Suppressor macrophage treated with lipopolysaccharide for 1 hour (primary cell): ENCODE measurements around the gene ELMOD1.

Experiments
- DNase-seq, 3 donors: peaks; one replicate each; pipeline ENCODE4 v3.0.0-alpha.2; 2020 to 2022

The ELMOD1 gene

DNA sequence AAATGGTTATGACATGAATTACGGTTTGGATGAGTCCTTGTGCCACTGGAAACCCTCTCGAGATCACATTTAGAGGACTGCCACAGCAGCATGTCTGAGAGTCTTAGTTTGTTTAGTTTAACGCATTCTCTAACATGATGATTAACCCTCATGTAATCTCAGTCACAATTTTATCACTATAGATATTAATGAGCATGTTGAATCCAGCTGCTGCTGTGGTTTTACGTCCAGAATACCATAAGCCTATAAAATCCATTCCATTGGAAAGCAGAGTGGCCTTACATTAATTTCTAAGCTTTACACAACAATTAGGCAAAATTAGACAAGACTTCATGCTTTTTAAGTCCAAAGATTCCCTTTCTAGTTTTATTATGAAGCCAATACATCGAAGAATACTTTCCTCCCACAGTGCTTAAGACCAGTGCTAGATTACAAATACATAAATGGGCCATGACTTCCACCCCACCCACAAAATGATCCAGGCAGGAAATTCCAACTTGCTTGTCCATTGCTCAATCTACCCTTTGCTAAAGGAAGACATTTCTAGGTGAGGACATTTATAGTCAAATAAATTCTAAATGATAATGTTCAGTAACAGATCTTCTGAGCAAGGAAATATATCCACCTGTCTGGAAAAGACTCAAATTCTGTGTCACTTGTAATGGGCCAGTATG, 3.5 kb upstream of the ELMOD1 start:
- DNase-seq, result no peak

DNA sequence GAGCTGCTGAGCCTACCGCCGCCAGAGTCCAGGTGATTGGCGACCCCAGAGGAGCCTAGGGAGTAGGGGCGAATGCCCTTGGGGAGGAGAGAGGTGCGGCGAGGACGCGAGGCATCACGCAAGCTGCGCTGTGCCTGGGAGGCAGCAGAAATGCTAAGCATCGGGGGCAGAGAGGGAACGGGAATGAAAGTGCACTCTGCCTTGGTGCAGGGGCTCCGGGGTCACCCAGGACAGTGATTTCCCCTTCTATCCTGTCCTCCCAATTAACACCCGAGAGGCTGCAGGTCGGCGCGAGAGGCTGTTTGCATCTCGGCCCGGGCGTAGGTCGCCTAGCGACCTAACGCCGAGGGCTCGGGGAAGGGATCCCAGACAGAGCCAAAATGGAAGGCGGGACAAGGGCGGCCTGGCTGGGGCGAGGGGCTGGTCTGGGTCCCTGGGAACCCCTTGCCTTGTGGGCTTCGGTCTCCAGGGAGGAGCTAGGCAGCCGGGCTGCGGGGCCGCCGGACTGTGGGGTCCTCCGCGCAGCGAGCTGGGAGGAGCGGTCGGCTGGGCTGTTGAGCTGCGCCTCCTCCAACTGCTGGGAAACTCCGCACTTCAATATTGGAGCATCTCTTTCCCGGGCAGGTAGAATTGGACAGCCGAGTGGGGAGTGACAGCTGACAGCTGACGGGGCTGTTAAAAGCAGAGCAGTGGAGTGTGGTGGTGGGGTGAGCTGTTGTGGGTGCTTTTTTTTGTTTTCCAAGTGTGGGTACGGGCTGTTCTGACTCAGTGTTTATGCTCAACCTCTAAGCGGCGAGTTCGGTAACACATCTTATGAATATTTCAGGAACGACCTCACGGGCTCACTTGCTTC, 657 bp downstream of the ELMOD1 start:
- DNase-seq, result no peak

DNA sequence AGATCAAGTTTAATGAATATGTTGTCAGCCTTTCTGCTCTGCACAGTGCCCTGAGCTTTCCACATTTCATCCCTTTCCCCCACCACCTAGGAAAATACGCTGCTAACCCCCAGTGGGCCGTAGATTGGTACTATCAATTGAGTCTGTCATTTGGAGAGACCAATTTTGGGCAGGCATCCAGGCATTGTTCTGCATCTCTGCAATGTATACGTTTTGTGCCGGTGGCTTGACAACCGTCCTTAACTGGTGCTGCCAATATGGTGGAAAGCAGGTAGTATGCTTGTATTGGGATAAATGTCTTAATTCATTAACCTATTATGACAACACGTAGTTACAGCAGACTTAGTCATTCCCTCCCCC, 1.3 kb downstream of the ELMOD1 start:
- DNase-seq, result no peak

- DNase-seq, result no peak
Observed at GRCh38 chr11:107592813-107593212, 1.9 kb downstream of the ELMOD1 start.

DNA sequence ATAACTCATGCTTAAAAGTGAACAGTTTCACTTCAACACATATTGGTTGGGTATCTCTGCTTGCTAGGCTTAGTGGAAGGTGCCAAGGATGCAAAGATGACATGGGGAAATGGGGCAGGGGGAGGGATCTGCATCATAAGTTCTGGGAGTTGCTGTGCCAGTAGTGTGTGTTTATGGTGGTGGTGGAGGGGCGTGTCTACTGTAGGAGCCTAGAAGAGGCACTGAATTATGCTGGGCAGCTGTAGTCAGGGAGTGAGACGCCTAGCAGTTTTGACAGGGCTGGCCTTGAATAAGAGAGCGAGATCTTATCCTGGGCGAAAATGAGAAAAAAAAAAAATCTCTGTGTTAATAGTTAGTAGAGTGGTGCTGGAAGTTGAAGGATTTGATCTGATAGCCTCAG, 3.0 kb downstream of the ELMOD1 start:
- no peak for DNase-seq

GRCh38 chr11:107594736-107595135, 3.8 kb downstream of the ELMOD1 start:
- no peak for DNase-seq

DNA sequence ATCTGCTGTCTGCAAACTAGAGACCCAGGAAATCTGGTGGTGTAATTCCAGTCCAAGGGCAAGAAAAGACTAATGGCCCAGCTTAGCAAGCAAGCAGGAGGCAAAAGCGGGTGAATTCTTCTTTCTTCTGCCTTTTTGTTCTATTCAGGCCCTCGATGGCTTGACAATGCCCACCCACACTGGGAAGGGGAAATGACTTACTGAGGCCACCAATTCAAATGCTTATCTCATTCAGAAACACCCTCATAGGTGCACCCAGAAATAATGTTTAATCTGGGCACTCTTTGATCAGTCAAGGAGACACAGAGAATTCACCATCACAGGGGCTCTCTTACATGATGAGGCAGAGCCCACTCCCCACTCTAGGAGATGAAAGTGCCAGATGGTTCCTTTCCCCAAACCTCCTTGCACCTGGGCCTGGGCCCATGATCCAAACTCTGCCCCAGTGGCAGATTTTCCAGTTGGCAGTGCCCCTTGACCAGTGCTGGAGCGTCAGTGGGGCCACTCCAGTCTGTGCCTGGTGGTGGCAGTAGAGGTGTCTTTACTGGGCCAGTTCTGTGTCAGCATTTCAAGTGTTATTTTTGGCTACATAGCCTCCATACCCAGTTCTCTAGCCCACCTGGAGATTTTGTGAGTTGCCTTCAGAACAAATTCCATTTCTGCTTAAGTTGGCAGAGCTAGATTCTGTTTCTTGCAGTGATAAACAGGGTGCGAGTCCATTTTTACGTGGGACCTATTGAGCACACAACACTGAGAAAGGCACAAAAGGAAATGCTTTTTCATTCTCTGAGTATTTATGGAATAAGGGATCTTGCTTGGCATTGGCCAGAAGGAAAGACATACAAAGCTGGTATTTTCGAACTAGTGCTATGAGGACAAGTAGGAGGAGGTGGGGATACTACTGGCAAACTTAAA, 7.5 kb downstream of the ELMOD1 start:
- peak in 2 of 3 donors; percentile 11 to 14 for DNase-seq

GRCh38 chr11:107605061-107606006, 14.4 kb downstream of the ELMOD1 start:
- DNase-seq, result no peak

- no peak for DNase-seq
Observed at GRCh38 chr11:107606141-107606540, 15.2 kb downstream of the ELMOD1 start.

GRCh38 chr11:107608809-107609208, 17.9 kb downstream of the ELMOD1 start:
- DNase-seq, result no peak

DNA sequence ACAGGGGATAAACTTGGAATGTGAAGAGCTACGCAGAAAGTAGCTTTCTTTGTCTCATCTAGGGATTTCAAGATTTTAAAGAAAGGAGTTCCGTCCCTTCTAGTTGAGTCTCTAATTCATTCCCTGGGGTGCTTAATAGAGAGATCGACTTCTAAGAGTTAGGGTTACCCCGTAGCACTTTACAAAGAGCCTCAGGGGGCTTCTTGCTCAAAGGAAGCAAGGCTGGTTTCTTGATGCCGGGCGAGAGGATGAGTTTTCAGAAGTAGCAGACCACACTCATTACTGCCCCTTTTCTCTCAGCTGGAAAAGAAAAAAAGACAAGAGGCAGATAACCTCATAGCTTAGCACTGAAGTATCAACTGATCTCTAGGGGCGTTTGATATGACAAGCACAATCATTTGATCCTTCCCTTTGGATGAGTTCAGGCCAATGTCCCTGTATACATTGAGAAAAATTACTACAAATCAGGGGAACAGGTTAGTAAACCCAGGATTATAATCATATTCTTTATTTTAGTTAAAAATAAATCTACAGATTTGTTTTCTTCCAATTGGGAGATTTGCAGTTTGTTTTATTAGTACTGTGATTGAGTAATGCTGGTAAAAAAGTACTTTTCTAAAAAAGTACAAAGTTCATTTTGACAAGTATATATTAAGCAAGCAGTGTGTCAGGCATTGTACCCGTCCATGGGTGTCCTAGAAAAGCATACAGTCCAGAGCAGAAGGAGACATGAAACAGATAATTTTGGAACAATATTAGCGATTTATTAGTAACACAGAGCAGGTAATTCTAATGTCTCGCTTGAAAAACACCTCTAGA, 18.7 kb downstream of the ELMOD1 start:
- no peak for DNase-seq

DNA sequence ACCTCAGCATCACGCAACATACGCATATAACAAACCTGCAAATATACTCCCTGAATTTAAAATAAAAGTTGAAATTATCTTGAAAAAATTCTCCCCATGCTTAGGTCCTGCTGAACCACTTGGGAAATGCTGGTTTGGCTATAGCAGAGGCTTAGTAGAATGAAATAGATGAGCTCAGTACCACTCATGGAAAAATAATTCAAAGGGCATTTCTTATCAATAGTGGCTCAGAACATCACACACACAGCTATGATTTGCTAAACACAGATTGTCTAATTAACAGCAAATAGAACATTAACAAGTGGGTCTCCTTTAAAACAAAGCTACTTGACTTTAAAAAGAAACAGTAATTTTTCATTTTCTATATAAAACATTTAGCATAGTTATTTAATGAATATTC, 21.5 kb downstream of the ELMOD1 start:
- no peak for DNase-seq

- DNase-seq, result no peak
Observed at GRCh38 chr11:107619926-107620325, 29.0 kb downstream of the ELMOD1 start.

- no peak for DNase-seq
Observed at GRCh38 chr11:107621081-107621480, 30.1 kb downstream of the ELMOD1 start.

GRCh38 chr11:107623183-107623582, 32.2 kb downstream of the ELMOD1 start:
- no peak for DNase-seq

DNA sequence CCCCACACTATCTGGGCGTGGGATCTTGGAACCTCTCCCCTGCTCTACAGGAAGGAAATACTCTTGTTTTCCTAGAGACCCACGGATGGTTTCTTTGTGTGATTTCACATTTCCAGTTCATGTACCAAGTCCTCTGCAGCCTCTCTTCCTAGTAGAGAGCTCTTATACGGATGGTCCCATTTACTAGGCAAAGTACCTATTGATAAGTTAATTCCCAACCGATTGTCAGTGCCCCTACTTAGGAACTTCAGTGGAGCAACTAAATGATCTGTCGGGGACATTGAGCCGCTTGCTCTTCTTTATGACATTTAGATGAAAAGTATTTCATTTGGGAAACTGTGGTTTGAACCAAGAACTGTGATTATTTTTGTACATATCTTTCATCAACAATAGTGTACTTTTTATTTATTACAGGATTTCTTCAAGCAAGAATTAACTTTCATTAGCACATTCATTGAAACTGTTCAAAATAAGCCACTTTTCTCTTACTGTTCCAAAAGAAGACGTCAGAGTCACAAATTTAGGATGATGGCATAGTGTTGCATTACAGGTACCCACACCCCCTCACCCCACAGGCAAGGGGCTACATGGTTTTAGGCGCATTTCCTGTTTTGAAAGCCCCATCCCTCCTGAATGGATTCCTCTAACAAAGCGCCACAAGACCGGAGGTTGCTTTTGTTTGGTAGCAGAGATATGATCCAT, 34.2 kb downstream of the ELMOD1 start:
- no peak for DNase-seq

DNA sequence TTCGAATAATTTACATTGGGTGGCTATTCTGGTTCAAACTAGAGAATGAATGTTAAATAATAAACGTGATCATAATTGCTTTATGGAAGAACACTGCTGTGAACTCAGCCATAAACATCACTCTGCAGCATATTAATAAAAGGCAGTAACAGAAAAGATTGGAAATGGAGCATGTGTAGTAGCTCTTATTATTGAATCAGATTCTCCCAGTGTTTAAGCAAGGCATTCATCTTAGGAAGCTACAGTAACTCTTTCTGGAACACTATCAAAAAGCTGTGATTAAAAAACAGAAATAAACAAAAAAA, 34.7 kb downstream of the ELMOD1 start:
- no peak for DNase-seq

GRCh38 chr11:107631043-107631442, 40.1 kb downstream of the ELMOD1 start:
- DNase-seq, result no peak

DNA sequence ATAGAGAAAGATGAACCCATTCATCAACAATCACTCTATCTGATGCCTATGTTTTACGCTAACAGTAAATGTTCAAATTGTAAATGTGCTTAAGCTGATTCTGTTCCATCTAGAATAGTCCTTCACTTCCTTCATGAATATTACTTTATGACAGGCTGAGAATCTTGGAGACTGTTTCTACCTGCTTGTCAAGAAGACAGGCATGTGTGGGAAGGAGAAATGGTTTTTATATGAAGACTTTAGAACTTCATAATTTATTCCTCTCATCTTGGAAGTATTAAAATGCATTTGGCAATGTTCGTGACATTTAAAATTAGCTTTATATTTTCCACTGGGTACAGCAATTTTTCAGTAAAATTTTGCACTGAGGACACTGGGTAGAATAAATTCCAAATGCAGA, 41.0 kb downstream of the ELMOD1 start:
- DNase-seq, result no peak

GRCh38 chr11:107646783-107647182, 55.8 kb downstream of the ELMOD1 start:
- DNase-seq, result no peak

DNA sequence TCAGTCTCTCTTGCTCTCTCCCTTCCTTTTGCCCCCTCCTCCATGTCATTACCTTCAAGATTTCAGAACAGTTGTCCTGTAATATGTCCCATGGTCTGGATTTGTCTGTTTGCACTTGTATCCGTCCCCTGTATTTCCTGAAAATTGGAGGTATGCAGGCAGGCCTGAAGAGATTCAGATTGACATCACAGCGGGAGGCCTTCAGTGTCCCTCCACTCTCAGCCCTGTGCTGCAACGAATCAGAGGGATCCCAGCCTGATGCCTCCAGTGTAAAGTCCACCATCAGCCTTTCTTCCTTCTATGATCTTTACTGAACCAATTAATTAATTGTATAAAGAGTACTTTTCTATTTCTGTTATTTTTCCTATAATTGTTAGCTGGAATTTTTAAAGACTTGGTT, 57.3 kb downstream of the ELMOD1 start:
- DNase-seq, result no peak
